KMS-11 (cell line): ENCODE data around the gene FAM107A.

Source experiments
- H2AFZ ChIP-seq: fragments of 200-600 bp; sonication (generic); 2 replicates; pipeline ENCODE4 v1.6.1; 2016; ENCODE audit warnings: antibody characterized with exemption, mixed run types, low read depth
- H3K27ac ChIP-seq: fragments of 200-600 bp; sonication (generic); 2 replicates; pipeline ENCODE4 v1.6.1; 2016; ENCODE audit warnings: mild to moderate bottlenecking, mixed run types
- H3K27me3 ChIP-seq: fragments of 200-600 bp; sonication (generic); 2 replicates; pipeline ENCODE4 v1.6.1; 2017; ENCODE audit warnings: mild to moderate bottlenecking, low read depth, mixed run types, moderate library complexity; ENCODE audit not compliant: insufficient read depth
- H3K36me3 ChIP-seq: fragments of 200-600 bp; sonication (generic); 2 replicates; pipeline ENCODE4 v1.6.1; 2017; ENCODE audit warnings: mild to moderate bottlenecking, mixed run types; ENCODE audit not compliant: insufficient read depth
- H3K4me1 ChIP-seq: fragments of 200-600 bp; sonication (generic); 2 replicates; pipeline ENCODE4 v1.6.1; 2016; ENCODE audit warnings: mild to moderate bottlenecking, low read depth, mixed run types; ENCODE audit not compliant: poor library complexity, severe bottlenecking
- H3K4me2 ChIP-seq: fragments of 200-600 bp; sonication (generic); 2 replicates; pipeline ENCODE4 v1.7.0; 2016; ENCODE audit warnings: mild to moderate bottlenecking, mixed run types
- H3K4me3 ChIP-seq: fragments of 200-600 bp; sonication (generic); IDR thresholded peaks from 2 replicates; pipeline ENCODE4 v1.6.1; 2017; ENCODE audit warnings: low read depth, low read length, mixed read lengths; ENCODE audit not compliant: insufficient read depth
- H3K79me2 ChIP-seq: fragments of 200-600 bp; sonication (generic); 2 replicates; pipeline ENCODE4 v1.6.1; 2016; ENCODE audit warnings: low read depth, mixed run types; ENCODE audit not compliant: insufficient read depth
- H3K9ac ChIP-seq: fragments of 200-600 bp; sonication (generic); 2 replicates; pipeline ENCODE4 v1.6.1; 2016; ENCODE audit warnings: mild to moderate bottlenecking, mixed run types
- H4K20me1 ChIP-seq: fragments of 200-600 bp; sonication (generic); 2 replicates; pipeline ENCODE4 v1.6.1; 2016; ENCODE audit warnings: mild to moderate bottlenecking, mixed run types; ENCODE audit not compliant: insufficient read depth
- TF ChIP-seq, protein P1 (sequence below): fragments of 200-600 bp; sonication (generic); conservative IDR thresholded peaks from 2 replicates; pipeline ENCODE4 v1.6.1; 2017; ENCODE audit warnings: low read depth, mild to moderate bottlenecking, antibody characterized with exemption, low read length, moderate library complexity, mixed read lengths

Gene FAM107A

DNA sequence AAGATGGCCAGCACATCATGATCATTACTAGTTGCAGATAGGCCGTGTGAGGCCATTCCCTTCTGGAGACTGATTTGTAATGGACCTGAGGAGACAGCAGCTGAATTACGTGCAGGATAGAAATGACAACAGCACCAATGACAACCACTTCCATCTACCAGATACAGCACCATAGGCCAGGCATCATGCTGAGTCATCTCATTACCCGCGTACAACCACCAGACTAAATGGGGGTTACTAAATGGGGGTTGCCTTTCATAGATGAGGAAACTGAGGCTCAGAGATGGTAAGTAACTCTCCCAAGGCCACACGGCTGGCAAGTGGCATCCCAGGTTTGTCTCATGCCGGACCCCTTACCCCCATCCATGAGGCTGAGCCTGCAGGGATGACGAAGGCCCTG is 32.8 kb upstream of the FAM107A start:
- Histone ChIP-seq H3K79me2 (no peaks in the 10 kb centered on the region), H3K4me2 (no peak overlapping the region), H3K27me3 (no peaks in the 10 kb centered on the region), H3K9ac (no peak overlapping the region), H3K4me3 (no peak overlapping the region), H3K36me3 (no peaks in the 10 kb centered on the region), H2AFZ (no peak overlapping the region), H4K20me1 (no peaks in the 10 kb centered on the region), H3K27ac (no peak overlapping the region), H3K4me1 (peaks cover 20% of the 10 kb centered on the region)
- TF ChIP-seq, protein P1, sequence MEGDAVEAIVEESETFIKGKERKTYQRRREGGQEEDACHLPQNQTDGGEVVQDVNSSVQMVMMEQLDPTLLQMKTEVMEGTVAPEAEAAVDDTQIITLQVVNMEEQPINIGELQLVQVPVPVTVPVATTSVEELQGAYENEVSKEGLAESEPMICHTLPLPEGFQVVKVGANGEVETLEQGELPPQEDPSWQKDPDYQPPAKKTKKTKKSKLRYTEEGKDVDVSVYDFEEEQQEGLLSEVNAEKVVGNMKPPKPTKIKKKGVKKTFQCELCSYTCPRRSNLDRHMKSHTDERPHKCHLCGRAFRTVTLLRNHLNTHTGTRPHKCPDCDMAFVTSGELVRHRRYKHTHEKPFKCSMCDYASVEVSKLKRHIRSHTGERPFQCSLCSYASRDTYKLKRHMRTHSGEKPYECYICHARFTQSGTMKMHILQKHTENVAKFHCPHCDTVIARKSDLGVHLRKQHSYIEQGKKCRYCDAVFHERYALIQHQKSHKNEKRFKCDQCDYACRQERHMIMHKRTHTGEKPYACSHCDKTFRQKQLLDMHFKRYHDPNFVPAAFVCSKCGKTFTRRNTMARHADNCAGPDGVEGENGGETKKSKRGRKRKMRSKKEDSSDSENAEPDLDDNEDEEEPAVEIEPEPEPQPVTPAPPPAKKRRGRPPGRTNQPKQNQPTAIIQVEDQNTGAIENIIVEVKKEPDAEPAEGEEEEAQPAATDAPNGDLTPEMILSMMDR = no peak

DNA sequence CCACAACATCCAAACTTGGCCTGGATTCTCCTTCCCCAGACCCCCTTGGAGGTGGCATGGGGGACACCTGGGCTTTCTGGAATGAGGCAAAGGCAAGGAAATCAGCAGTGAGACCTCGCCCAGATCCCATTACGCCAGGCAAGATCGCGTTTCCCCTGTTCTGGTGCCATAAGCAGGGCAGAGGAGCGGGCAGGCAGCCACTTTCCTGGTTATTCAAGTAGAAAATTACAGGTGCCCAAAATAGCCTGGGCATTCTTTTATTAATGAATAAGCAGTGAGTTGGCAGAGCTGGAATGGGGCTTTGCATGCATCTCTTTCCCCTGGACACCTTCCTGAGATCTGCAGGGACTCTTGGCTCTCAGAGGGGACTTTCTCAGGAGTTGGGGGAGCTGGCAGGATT is 31.5 kb upstream of the FAM107A start:
- Histone ChIP-seq H3K27ac (no peak overlapping the region), H3K27me3 (no peaks in the 10 kb centered on the region), H3K4me2 (no peak overlapping the region), H3K4me1 (peaks cover 20% of the 10 kb centered on the region), H3K9ac (no peak overlapping the region), H4K20me1 (no peaks in the 10 kb centered on the region), H3K4me3 (no peak overlapping the region), H2AFZ (no peak overlapping the region), H3K36me3 (no peaks in the 10 kb centered on the region), H3K79me2 (no peaks in the 10 kb centered on the region)
- TF ChIP-seq, protein P1 = no peak

DNA sequence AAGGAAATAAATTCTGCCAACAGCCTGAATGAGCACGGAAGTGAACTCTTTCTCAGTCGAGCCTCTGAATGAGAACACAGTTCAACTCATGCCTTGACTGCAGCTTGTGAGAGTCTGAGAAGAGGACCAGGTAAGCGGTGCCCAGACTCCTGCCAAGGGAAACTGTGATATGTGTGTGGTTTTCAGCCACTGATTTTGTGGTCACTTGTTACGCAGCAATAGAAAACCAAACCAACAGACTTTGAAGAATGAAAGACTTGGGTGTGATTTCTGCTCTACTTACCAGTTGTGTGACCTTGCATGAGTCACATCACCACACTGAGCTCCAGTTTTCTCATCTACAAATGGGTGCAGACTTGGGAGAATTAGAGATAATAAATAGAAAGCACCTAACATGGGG is 30.6 kb upstream of the FAM107A start:
- Histone ChIP-seq H3K4me3 (no peak overlapping the region), H2AFZ (no peak overlapping the region), H3K27ac (no peak overlapping the region), H3K4me2 (no peak overlapping the region), H4K20me1 (no peaks in the 10 kb centered on the region), H3K27me3 (no peaks in the 10 kb centered on the region), H3K4me1 (peaks cover 20% of the 10 kb centered on the region), H3K79me2 (no peaks in the 10 kb centered on the region), H3K36me3 (no peaks in the 10 kb centered on the region), H3K9ac (no peak overlapping the region)
- TF ChIP-seq, protein P1 = no peak

- TF ChIP-seq, protein P1 = no peak
- peaks cover 20% of the 10 kb centered on the region for H3K4me1 ChIP-seq
- H4K20me1 ChIP-seq = no peaks in the 10 kb centered on the region
- H3K9ac ChIP-seq = no peak overlapping the region
- no peak overlapping the region for H3K4me3 ChIP-seq
- no peaks in the 10 kb centered on the region for H3K27me3 ChIP-seq
- H2AFZ ChIP-seq = no peak overlapping the region
- H3K79me2 ChIP-seq = no peaks in the 10 kb centered on the region
- no peak overlapping the region for H3K4me2 ChIP-seq
- no peaks in the 10 kb centered on the region for H3K36me3 ChIP-seq
- no peak overlapping the region for H3K27ac ChIP-seq
Measured at GRCh38 chr3:58606693-58607092, 29.5 kb upstream of the FAM107A start.

GRCh38 chr3:58604031-58604430 is 26.8 kb upstream of the FAM107A start:
- H4K20me1 ChIP-seq = no peaks in the 10 kb centered on the region
- H3K9ac ChIP-seq = no peak overlapping the region
- no peak overlapping the region for H3K4me2 ChIP-seq
- H3K27ac ChIP-seq = no peak overlapping the region
- no peaks in the 10 kb centered on the region for H3K27me3 ChIP-seq
- no peaks in the 10 kb centered on the region for H3K79me2 ChIP-seq
- H3K4me3 ChIP-seq = no peak overlapping the region
- peaks cover 20% of the 10 kb centered on the region for H3K4me1 ChIP-seq
- no peaks in the 10 kb centered on the region for H3K36me3 ChIP-seq
- TF ChIP-seq, protein P1 = no peak
- H2AFZ ChIP-seq = no peak overlapping the region
